ENCODE results near the gene ST6GAL1.
"Not testable (repeated sequence)": the region's sequence is repeated elsewhere in the genome, so short reads cannot be mapped to it uniquely, and the experiment has no call there.

ST6GAL1 gene, protein sequence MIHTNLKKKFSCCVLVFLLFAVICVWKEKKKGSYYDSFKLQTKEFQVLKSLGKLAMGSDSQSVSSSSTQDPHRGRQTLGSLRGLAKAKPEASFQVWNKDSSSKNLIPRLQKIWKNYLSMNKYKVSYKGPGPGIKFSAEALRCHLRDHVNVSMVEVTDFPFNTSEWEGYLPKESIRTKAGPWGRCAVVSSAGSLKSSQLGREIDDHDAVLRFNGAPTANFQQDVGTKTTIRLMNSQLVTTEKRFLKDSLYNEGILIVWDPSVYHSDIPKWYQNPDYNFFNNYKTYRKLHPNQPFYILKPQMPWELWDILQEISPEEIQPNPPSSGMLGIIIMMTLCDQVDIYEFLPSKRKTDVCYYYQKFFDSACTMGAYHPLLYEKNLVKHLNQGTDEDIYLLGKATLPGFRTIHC

DNA sequence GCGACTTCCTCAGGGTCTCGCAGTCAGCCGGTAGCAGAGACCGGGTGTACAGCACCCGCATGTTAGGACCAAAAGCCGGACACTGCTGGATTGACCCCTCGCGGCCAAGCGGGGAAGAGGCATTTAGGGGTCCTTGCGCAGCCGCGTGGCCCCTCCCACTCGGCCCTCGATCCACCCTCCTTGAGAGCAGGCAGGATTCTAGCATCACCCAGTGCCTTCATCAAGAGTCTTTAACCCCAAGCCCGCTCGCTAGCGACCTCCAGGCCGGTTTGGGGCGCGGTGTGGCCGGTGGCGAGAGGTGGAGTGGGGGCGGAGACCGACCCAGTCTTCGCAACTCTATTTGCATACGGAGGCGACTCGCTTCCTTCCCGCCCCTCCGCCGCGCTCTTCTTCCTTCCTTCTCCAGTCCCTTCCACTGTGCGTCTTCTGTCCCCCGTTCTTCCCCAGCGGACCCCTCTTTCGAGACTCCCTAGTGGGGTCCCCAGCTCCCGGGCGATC lies at the start of gene ST6GAL1:
Gene ST6GAL1, plus strand, starts transcription at position 384 of the 498 bp plus-strand sequence. CDS start 112,178 bp downstream, outside the sequence.
- peak; percentile 50 to 64 for DNase-seq (ENCODE audit: low read depth in 2 of 2)

DNA sequence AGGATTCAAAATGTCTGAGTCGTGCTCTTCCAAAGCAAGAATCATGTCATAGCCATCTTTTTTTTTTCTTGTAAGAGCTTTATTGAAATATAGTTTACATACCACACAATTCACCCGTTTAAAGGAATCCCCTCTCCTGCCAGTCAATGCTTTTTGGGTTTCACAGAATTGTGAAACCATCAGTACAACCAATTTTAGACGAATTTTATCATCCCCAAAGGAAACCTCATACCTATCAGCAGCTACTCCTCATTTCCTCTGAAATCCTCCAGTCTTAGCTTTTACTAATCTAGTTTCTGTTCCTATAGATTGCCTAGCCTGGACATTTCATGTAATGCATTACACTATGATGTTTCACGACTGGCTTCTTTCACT lies 48.2 kb upstream of the ST6GAL1 start:
- no peak for DNase-seq (ENCODE audit: low read depth in 2 of 2)

DNA sequence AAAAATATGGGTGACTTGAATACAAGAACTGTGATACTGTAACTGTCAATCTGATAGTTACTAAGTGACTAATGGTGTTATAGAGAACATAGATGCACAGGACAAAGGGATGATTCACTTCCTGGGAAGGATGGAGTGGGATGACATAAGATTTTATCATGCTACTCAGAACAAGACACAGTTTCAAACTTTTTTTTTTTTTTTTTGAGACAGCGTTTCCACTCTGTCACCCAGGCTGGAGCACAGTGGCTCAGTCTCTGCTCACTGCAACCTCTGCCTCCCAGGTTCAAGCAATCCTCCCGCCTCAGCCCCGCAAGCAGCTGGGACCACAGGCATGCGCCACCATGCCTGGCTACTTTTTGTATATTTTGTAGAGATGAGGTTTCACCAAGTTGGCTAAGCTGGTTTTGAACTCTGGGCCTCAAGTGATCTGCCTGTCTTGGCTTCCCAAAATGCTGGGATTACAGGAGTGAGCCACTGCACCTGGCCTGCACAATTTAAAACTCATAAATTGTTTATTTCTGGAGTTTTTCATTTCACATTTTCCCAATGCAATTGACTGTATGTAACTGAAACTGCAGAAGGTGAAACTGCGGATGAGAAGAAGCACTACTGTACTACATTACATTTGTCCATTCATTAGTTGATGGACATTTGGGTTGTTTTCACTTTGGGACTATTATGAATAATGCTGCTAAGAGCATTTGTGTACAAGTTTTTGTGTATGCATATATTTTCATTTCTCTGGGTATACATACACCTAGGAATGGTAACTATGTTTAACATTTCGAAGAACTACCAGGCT lies 47.2 kb upstream of the ST6GAL1 start:
- peak; percentile 24 to 39 for DNase-seq (ENCODE audit: low read depth in 2 of 2)

DNA sequence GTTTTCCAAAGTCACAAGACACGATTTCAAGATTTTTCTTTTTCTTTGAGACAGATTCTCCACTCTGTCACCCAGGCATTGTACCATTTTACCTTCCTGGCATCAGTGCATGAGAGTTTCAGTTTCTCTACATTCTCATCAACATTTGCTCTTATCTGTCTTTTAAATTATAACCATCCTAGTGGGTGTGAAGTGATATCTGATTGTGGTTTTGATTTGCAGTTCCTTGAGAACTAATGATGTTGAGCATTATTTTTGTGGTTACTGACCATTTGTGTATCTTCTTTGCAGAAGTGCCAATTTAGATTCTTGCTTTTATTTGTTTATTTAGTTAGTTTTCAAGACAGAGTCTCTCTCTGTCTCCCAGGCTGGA lies 46.7 kb upstream of the ST6GAL1 start:
- no peak for DNase-seq (ENCODE audit: low read depth in 2 of 2)

DNA sequence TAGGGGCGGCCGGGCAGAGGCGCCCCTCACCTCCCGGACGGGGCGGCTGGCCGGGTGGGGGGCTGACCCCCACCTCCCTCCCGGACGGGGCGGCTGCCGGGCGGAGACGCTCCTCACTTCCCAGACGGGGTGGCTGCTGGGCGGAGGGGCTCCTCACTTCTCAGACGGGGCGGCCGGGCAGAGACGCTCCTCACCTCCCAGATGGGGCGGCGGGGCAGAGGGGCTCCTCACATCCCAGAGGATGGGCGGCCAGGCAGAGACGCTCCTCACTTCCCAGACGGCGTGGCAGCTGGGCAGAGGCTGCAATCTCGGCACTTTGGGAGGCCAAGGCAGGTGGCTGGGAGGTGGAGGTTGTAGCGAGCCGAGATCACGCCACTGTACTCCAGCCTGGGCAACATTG lies 45.5 kb upstream of the ST6GAL1 start:
- not testable (repeated sequence) for DNase-seq (ENCODE audit: low read depth in 2 of 2)

DNA sequence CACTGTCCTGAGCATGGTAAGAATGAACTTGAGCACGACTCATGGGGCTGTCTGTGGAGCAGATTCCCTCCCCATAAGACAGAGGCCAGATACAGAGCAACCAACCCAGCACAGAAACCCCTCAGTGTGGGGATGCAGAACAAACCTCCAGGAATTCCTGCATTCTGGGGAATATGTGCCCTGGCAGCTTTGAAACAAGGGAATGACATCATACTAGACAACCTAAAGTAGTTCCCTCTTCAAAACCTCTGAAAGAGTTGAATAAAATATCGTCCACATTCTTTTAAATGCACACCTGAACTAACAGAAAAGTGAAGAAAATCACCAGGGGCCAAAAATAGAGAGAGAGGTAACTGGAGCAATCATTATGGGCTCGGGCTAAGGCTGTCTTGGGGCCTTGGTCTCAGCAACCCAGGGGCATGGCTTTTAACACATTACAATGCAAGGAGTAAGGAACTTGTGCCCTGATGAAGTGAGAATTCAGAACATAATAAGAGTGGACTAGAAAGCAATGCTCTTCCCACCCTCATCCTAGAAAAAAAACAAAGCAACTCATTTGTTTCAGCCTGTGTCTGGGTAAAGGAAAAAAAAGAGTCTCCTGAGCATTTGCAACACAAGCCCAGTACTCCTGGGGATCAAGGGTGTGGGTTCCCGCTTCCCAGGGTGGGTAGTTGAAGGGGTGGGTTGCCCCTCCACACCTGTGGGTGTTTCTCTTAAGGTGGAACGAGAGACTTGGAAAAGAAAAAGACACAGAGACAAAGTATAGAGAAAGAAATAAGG lies 43.9 kb upstream of the ST6GAL1 start:
- no peak for DNase-seq (ENCODE audit: low read depth in 2 of 2)

DNA sequence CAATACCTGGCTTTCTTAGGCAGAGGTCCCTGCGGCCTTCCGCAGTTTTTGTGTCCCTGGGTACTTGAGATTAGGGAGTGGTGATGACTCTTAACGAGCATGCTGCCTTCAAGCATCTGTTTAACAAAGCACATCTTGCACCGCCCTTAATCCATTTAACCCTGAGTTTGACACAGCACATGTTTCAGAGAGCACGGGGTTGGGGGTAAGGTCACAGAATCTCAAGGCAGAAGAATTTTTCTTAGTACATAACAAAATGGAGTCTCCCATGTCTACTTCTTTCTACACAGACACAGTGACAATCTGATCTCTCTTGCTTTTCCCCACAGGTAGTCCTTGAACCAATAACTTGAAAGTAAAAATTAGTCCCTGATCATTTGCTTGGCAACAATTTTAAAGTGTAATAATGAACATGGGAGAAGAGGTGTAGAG lies 42.8 kb upstream of the ST6GAL1 start:
- not testable (repeated sequence) for DNase-seq (ENCODE audit: low read depth in 2 of 2)

DNA sequence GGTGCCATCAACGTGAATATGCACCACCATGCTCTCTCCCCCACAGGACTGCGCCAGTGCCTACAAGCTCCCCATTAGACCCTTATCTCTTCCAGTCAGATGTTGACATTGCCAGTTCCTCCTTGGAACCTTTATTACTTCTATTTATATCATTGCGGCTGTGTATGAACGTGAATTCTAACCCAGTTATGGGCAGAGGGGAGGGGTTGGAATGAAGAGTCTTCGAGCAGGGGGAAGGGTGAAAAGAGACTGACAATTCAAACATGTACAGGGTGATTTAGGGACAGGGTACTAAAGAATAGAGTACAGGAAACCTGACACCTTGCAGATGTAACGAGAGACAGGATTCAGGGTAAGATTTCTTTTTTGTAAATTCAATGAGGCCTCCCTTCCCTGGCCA lies 41.8 kb upstream of the ST6GAL1 start:
- DNase-seq (ENCODE audit: low read depth in 2 of 2), result no peak

DNA sequence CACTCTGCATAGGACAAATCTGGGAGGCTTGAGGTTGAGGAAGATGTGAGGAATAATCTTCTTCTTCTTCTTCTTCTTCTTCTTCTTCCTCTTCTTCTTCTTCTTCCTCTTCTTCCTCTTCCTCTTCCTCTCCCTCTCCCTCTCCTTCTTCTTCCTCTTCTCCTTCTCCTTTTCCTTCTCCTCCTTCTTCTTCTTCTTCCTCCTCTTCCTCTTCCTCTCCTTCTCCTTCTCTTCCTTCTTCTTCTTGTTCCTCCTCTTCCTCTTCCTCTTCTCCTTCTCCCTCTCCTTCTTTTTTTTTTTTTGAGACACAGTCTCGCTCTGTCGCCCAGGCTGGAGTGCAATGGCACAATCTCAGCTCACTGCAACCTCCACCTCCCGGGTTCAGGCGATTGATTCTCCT lies 40.6 kb upstream of the ST6GAL1 start:
- DNase-seq (ENCODE audit: low read depth in 2 of 2), result not testable (repeated sequence)

DNA sequence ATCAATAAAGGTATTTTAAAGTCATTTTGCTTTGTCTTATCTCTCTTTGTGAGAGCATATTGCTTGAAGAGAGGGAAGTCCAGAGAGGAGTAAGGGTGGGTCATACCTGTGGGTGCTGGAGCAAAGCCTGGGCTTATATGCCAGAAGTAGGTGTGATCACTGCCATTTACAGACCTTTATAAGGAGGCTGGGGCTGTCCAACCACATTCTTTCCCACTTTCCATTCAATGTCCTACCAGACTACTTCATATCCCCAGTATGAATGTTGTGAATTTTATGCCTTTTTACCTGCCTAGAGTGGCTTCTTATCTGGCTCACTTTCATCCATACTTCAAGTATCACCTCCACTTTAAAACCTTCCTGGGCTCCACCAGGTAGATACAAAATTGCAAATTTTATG lies 39.4 kb upstream of the ST6GAL1 start:
- DNase-seq (ENCODE audit: low read depth in 2 of 2), result no peak

DNA sequence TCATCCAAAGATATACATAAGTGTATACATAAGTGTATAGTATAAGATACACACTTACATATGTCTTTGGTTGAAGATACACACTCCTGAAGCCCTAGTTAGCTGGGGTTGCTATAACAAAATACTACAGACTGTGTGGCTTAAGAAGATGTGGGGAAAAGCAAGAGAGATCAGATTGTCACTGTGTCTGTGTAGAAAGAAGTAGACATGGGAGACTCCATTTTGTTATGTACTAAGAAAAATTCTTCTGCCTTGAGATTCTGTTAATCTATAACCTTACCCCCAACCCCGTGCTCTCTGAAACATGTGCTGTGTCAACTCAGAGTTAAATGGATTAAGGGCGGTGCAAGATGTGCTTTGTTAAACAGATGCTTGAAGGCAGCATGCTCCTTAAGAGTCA lies 37.3 kb upstream of the ST6GAL1 start:
- not testable (repeated sequence) for DNase-seq (ENCODE audit: low read depth in 2 of 2)

DNA sequence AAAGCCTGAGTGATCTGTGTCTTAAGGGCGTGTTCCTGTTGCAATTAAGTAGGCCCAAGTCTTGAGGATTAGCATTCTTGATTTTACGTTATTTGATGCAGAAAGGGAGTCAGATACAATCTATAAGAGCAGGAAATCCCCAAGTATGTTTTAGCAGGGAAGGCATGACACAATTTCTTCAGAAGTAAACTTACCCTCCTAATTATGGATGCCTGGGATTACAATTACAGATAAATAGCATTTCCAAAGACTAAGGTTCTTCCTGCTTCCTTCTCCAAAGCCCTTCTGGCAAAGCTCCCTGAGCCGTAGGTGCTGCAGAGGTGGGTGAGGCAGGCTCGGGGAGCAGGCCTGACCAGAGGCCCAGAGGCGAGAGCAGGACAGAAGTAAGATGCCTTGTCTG lies 34.9 kb upstream of the ST6GAL1 start:
- DNase-seq (ENCODE audit: low read depth in 2 of 2), result no peak

DNA sequence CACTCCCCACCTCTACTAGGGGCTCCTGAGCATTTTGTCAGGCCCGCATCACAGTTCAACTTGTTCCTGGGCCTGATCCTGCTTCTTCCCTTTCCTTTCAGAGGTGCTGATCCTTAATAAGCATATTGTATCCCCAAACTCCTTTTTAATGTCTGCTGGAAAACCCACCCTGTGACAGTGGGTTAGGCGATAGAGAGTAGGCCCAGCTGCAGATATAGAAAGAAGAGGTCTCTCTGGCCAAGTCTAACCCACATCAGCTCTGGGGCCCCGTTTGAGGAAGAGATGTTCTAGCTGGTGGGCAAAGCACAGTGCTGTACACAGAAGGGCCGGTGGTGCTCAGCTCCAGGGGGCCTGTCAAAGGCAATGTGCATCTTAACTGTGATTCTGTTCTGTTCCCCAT lies 34.3 kb upstream of the ST6GAL1 start:
- DNase-seq (ENCODE audit: low read depth in 2 of 2), result no peak

DNA sequence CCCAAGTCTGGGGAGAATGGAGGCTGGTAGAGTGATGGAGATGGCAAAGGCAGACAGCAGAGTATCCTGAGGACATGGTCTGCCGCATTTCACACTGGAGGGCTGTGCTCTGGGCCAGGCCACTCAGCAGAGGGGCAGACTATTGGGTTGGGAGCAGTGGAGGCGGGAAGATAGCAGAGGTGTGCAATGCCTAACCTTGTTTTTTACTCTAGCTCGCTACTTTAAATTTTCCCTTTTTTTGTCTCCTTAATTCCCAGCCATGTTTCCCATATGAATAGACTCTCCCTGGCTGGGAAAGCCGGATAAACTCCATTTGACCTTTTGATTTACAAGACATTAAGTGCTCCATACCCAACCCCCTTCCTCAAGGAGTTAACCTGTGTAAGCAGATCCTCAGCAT lies 33.5 kb upstream of the ST6GAL1 start:
- no peak for DNase-seq (ENCODE audit: low read depth in 2 of 2)

DNA sequence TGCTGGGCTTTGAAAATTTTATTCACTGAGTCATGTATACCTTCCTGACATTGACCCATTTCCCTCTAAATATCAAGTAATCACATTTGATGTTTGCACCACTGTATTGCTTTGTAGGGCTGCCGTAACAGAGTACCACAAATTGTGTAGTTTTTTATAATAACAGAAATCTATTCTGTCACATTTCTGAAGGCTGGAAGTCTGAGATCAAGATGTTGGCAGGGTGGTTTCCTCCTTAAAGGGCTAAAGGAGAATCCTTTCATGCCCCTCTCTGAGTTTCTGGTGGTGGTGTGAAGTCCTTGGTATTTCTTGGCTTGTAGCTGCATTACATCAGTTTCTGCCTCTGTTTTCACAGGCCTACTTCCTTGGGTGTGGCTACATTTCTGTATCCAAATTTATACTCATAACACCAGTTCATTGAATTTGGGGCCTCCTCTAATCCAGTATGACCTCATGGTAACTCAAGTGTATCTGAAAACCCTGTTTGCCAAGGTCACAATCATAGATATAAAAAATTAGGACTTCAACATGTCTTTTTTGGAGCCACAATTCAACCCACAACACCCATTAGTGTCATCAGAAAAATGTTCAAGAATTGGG lies 29.1 kb upstream of the ST6GAL1 start:
- no peak for DNase-seq (ENCODE audit: low read depth in 2 of 2)

DNA sequence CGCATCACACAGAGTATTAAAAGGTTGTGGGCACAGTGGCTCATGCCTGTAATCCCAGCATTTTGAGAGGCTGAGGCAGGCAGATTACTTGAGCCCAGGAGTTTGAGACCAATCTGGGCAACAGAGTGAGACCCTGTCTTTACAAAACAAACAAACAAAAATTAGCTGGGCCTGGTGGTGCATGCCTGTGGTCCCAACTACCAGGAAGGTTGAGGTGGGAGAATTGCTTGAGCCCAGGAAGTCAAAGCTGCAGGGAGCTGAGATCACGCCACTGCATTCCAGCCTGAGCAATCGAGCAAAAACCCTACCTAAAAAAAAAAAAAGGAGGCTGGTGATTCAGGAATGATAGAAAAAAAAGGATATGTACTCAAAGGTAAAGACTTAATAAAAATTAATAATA lies 28.2 kb upstream of the ST6GAL1 start:
- DNase-seq (ENCODE audit: low read depth in 2 of 2), result no peak

DNA sequence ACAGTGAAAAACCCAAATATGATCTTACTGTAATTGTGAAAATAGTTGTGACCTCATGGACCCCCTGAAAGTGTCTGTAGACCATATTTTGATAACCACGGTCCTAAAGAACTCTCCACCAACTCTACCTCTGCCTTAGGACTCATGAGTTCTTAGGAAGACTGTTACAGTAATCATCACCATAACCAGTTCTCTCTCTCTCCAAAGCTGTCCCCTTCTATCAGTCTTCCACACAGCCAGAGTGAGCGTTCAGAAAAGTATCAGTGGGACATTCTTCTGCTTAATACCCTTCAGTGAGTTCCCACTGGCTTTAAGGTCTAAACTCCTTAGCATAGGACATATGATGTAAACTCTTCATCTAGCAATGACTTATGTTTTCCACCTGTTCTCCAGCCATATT lies 27.6 kb upstream of the ST6GAL1 start:
- no peak for DNase-seq (ENCODE audit: low read depth in 2 of 2)

DNA sequence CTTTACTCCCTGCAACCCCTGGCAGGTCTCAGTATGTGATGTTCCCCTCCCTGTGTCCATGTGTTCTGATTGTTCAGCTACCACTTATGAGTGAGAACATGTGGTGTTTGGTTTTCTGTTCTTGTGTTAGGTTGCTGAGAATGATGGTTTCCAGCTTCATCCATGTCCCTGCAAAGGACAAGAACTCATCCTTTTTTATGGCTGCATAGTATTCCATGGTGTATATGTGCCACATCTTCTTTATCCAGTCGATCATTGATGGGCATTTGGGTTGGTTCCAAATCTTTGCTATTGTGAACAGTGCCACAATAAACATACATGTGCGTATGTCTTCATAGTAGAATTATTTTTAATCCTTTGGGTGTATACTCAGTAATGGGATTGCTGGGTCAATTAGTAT lies 26.6 kb upstream of the ST6GAL1 start:
- not testable (repeated sequence) for DNase-seq (ENCODE audit: low read depth in 2 of 2)

DNA sequence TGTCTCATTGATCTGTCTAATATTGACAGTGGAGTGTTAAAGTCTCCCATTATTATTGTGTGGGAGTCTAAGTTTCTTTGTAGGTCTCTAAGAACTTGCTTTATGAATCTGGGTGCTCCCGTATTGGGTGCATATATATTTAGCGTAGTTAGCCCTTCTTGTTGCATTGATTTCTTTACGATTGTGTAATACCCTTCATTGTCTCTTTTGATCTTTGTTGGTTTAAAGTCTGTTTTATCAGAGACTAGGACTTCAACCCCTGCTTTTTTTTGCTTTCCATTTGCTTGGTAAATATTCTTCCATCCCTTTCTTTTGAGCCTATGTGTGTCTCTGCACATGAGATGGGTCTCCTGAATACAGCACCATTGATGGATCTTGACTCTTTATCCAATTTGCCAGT lies 23.3 kb upstream of the ST6GAL1 start:
- not testable (repeated sequence) for DNase-seq (ENCODE audit: low read depth in 2 of 2)

DNA sequence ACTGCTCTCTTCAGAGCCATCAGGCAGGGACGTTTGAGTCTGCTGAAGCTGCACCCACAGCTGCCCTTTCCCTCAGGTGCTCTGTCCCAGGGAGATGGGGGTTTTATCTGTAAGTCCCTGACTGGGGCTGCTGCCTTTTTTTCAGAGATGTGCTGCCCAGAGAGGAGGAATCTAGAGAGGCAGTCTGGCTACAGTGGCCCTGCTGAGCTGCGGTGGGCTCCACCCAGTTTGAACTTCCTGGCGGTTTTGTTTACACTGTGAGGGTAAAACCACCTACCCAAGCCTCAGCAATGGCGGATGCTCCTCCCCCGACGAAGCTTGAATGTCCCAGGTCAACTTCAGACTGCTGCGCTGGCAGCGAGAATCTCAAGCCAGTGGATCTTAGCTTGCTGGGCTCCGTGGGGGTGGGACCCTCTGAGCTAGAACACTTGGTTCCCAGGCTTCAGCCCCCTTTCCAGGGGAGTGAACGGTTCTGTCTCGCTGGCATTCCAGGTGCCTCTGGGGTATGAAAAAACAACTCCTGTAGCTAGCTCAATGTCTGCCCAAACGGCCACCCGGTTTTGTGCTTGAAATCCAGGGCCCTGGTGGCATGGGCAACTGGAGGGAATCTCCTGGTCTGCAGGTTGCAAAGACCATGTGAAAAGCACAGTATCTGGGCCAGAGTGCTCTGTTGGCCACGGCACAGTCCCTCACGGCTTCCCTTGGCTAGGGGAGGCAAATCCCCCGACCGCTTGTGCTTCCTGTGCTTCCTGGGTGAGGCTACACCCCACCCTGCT lies 21.1 kb upstream of the ST6GAL1 start:
- DNase-seq (ENCODE audit: low read depth in 2 of 2), result peak; percentile 38 to 47

All from activated CD4-positive, alpha-beta T cell treated with anti-CD3 and anti-CD28 coated beads for 24 hours (primary cell).